ENCODE data around the gene CTSF.
"Not testable (repeated sequence)": the region's sequence is repeated elsewhere in the genome, so short reads cannot be mapped to it uniquely, and the experiment has no call there.

The CTSF gene

DNA sequence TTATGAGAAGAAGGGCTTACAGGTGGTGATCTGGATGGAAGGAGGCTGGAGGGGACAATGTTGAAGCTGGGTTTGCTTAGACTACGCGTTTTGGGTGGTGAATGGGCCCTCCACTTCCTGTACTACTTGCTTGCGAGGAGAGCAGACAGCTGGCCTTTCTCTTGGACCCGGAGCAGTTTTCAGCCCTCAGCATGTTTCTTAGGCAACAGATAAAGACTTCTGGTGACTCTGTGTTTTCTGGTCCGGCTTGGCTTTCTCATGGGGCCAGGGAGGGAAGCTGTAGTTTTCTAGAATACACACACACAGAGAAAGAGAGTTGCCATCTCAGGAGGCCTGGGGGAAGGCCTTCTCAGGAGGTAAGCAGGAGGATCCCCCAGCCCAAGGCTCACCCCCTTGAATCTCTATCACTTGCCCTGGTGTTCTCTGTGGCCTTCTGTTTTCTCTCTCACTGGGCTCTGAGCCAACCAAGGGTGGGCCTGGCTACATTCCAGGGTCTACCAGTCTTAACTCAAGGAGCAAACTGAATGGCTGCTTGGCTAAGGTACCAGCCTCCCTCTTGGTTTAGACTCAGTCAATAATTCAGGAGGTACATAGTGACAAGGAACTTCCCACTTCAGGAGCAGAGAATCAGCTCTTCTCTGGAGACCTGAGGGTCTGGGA, 27.0 kb upstream of the CTSF start:
- TF ChIP-seq, protein P1, sequence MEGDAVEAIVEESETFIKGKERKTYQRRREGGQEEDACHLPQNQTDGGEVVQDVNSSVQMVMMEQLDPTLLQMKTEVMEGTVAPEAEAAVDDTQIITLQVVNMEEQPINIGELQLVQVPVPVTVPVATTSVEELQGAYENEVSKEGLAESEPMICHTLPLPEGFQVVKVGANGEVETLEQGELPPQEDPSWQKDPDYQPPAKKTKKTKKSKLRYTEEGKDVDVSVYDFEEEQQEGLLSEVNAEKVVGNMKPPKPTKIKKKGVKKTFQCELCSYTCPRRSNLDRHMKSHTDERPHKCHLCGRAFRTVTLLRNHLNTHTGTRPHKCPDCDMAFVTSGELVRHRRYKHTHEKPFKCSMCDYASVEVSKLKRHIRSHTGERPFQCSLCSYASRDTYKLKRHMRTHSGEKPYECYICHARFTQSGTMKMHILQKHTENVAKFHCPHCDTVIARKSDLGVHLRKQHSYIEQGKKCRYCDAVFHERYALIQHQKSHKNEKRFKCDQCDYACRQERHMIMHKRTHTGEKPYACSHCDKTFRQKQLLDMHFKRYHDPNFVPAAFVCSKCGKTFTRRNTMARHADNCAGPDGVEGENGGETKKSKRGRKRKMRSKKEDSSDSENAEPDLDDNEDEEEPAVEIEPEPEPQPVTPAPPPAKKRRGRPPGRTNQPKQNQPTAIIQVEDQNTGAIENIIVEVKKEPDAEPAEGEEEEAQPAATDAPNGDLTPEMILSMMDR (IDR thresholded peaks at IDR 0.05; ENCODE audit: low read depth, low read length, missing control alignments): no peak
- no peak overlapping the region for H3K4me3 ChIP-seq (replicated peaks; ENCODE audit: low read depth, low read length)
- no peak for DNase-seq (ENCODE audit: extremely low read depth, low read depth)

DNA sequence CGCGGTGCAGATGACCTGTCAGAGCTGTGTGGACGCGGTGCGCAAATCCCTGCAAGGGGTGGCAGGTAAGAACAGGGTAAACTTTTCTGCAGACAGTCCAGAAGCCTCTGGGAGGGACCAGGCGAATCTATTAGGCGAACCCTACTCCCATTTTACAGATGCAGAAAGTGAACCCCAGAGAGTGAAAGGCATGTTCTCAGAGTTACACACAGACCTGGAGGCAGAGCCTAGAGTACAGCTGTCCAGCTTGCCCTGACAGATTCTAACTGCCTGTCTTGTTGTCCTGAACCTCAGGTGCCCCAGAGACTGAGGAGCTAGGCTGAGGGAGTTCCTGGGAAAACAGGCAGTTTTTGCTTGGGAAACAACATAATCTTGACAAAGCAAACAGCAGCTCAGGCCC, 25.2 kb upstream of the CTSF start:
- DNase-seq (ENCODE audit: extremely low read depth, low read depth): no peak
- TF ChIP-seq, protein P1 (IDR thresholded peaks at IDR 0.05; ENCODE audit: low read depth, low read length, missing control alignments): no peak
- H3K4me3 ChIP-seq (replicated peaks; ENCODE audit: low read depth, low read length): peak overlapping the region; percentile 59

DNA sequence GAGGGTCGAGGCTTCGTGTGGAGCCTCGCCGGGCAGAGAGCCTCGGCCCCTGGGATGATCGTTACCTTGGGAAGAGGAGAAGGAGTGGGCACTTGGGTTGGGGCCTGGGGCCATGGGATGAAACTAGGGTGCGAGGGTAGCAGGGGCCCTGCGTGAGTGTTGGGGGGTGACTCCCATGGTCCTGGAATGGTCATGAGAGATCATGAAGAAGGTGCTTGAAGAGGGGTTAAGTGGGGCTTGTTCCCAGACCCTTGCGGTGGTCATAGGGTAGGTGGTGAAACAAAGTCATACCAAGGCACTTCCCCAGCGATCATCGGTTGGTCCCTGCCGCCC, 24.9 kb upstream of the CTSF start:
- DNase-seq (ENCODE audit: extremely low read depth, low read depth): no peak
- TF ChIP-seq, protein P1 (IDR thresholded peaks at IDR 0.05; ENCODE audit: low read depth, low read length, missing control alignments): no peak
- H3K4me3 ChIP-seq (replicated peaks; ENCODE audit: low read depth, low read length): peak overlapping the region; percentile 59

DNA sequence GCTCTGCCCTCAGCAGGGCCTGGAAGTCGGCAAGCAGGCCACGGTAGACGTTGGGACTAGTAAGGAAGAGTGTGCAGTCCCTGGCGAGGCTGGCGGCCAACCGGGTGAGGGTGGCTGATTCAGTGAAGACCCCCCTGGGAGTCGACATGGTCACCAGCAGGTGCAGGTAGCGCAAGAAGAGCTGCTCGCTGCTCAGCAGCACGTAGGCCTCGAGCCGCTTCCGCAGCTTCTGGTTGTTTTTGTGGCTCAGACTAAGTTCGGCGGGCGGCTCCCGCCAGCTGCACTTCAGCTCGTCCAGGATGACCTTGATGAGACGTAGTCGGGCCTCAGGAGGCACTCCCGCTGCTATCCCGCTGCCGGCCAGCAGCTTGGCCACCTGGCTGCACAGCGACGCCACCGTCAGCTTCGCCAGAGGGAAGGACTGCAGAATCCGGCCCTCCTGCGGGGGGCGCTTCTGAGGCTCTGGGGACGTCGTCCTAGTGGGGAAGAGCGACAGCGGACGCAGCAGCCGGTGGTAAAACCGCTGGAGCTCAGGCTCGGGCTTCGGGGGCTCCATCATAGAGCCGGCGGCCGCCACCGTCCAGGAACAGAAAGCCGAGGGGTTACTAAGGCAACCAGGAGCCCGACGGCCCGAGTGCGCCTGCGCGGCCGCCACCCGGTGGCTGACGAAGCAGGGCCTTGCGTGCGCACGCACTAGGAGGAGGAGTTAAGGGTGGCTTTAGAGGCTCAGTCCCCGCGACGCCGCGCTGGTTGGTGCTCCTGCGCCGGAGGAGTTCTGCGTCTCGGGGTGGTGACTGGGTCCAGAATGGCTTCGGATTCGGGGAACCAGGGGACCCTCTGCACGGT, 24.3 kb upstream of the CTSF start, which contains the start of the genes CCDC87 and CCS:
Gene CCDC87 (minus strand): TSS at position 607 of the 846 bp plus-strand sequence. CDS start 48 bp downstream, at position 559.
Gene CCS (plus strand): TSS at position 729 of the 846 bp plus-strand sequence. CDS start 77 bp downstream, at position 806.
- DNase-seq (ENCODE audit: extremely low read depth, low read depth): peak; percentile 70
- H3K4me3 ChIP-seq (replicated peaks; ENCODE audit: low read depth, low read length): peak within 1 kb of the TSS; percentile 59
- TF ChIP-seq, protein P1 (IDR thresholded peaks at IDR 0.05; ENCODE audit: low read depth, low read length, missing control alignments): peak; percentile 62

DNA sequence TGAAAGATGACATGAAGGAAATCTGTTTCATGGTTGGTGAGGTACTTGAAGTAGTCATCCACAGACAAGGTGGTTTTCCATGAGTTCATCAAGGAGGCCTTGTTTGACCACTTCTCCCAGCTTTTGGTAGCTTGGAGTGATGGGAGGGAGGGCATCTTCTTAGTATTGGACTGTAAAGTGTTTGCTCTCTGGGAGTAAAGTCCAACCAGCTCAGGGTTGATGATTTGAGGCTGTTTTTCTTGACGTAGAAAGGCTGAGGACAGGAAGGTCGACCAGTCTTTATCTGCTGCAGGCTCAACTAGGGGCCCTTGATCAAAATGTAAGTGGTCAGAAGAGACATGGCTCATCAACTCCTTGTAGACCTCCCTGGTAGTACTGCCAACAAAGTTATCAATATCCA, 22.8 kb upstream of the CTSF start:
- DNase-seq (ENCODE audit: extremely low read depth, low read depth): no peak
- TF ChIP-seq, protein P1 (IDR thresholded peaks at IDR 0.05; ENCODE audit: low read depth, low read length, missing control alignments): no peak
- H3K4me3 ChIP-seq (replicated peaks; ENCODE audit: low read depth, low read length): no peak overlapping the region

DNA sequence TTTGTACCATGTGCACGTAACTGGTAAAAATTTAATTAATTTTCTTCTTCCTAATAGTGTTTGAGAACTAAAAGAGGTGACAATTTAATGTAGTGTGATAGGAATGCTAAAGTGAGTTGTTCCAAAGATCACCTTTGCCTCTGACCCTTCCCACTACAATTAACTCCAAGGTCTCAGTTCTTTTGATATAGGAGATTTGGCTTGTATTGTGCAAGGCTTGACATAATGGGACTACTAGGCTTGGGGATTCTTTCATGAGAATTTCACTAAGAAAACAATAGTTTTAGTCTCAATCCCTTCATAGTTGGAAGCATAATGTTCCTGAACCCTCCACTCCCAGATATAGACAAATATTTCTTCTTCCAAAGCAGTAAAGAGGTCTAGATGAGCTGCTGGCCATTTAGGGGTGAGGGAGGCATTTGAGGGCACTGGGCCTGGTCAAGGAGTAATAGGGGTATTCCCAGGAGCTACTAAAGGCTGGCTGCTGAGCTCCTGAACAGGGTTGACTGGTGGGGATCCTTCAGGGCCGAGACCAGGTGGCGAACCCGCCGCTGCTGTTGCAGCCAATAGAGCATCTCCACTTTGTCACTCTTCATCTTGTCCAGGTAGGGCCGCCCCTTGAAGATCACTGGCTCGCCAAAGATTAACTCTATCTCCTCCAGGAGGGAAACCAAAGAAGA, 21.7 kb upstream of the CTSF start:
- H3K4me3 ChIP-seq (replicated peaks; ENCODE audit: low read depth, low read length): no peak overlapping the region
- TF ChIP-seq, protein P1 (IDR thresholded peaks at IDR 0.05; ENCODE audit: low read depth, low read length, missing control alignments): no peak
- DNase-seq (ENCODE audit: extremely low read depth, low read depth): no peak

DNA sequence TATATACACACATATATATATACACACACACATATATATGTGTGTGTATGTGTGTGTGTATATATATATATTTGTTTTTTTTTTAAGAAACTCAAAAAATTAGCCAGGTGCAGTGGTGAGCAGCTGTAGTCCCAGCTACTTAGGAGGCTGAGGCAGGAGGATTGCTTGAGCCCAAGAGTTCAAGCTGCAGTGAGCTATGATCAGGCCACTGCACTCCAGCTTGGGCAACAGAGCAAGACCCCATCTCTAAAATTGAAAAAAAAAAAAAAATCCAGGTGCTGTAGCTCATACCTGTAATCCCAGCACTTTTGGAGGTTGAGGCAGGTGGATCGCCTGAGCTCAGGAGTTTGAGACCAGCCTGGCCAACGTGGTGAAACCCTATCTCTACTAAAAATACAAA, 20.9 kb upstream of the CTSF start:
- DNase-seq (ENCODE audit: extremely low read depth, low read depth); H3K4me3 ChIP-seq (replicated peaks; ENCODE audit: low read depth, low read length): not testable (repeated sequence)

Data from HFF-Myc (cell line).